ENCODE results near the gene SAXO2.
"Not testable (repeated sequence)": the region's sequence is repeated elsewhere in the genome, so short reads cannot be mapped to it uniquely, and the experiment has no call there.

SAXO2 gene

GRCh38 chr15:82316247-82317090 is 53.9 kb downstream of the SAXO2 start:
- H3K9me3 ChIP-seq (ENCODE audit: control insufficient read depth, low read depth, low read length); H3K27ac ChIP-seq (ENCODE audit: low read length); H3K27me3 ChIP-seq (ENCODE audit: control insufficient read depth, insufficient read depth, low read length); H3K9ac ChIP-seq (ENCODE audit: low read length); H3K4me1 ChIP-seq (ENCODE audit: control insufficient read depth, low read depth, low read length); H3K4me3 ChIP-seq (ENCODE audit: low read length); H3K36me3 ChIP-seq (ENCODE audit: control insufficient read depth, low read depth, low read length): not testable (repeated sequence)

DNA sequence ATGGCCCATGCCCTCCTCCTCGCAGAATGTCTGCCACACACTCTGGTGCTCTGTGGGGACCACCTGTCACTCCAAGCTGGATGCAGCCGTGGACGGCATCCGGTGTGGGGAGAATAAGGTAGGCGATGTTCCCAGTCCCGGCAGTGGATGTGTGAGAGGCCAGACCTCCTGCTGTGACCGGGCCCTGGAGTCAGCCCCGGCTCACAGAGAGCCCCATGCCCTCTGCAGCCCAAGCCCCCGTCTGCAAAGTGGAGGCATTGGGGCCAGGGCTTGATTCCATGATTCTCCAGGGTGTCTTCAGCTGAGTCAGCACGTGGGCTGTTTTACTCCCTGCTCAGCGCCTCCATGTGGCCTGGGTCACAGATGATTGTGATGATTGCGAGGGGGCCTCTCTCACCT is 54.5 kb downstream of the SAXO2 start:
- H3K9me3 ChIP-seq (ENCODE audit: control insufficient read depth, low read depth, low read length) = no peaks in the 10 kb centered on the region
- H3K36me3 ChIP-seq (ENCODE audit: control insufficient read depth, low read depth, low read length) = no peaks in the 10 kb centered on the region
- no peak overlapping the region for H3K4me3 ChIP-seq (ENCODE audit: low read length)
- no peaks in the 10 kb centered on the region for H3K4me1 ChIP-seq (ENCODE audit: control insufficient read depth, low read depth, low read length)
- no peak overlapping the region for H3K9ac ChIP-seq (ENCODE audit: low read length)
- H3K27me3 ChIP-seq (ENCODE audit: control insufficient read depth, insufficient read depth, low read length) = no peaks in the 10 kb centered on the region
- no peak overlapping the region for H3K27ac ChIP-seq (ENCODE audit: low read length)

GRCh38 chr15:82317516-82317915 is 54.9 kb downstream of the SAXO2 start:
- not testable (repeated sequence) for H3K27me3 ChIP-seq (ENCODE audit: control insufficient read depth, insufficient read depth, low read length); H3K9me3 ChIP-seq (ENCODE audit: control insufficient read depth, low read depth, low read length); H3K27ac ChIP-seq (ENCODE audit: low read length); H3K9ac ChIP-seq (ENCODE audit: low read length); H3K36me3 ChIP-seq (ENCODE audit: control insufficient read depth, low read depth, low read length); H3K4me3 ChIP-seq (ENCODE audit: low read length); H3K4me1 ChIP-seq (ENCODE audit: control insufficient read depth, low read depth, low read length)

GRCh38 chr15:82318281-82318680 is 55.7 kb downstream of the SAXO2 start:
- not testable (repeated sequence) for H3K36me3 ChIP-seq (ENCODE audit: control insufficient read depth, low read depth, low read length); H3K27ac ChIP-seq (ENCODE audit: low read length)

DNA sequence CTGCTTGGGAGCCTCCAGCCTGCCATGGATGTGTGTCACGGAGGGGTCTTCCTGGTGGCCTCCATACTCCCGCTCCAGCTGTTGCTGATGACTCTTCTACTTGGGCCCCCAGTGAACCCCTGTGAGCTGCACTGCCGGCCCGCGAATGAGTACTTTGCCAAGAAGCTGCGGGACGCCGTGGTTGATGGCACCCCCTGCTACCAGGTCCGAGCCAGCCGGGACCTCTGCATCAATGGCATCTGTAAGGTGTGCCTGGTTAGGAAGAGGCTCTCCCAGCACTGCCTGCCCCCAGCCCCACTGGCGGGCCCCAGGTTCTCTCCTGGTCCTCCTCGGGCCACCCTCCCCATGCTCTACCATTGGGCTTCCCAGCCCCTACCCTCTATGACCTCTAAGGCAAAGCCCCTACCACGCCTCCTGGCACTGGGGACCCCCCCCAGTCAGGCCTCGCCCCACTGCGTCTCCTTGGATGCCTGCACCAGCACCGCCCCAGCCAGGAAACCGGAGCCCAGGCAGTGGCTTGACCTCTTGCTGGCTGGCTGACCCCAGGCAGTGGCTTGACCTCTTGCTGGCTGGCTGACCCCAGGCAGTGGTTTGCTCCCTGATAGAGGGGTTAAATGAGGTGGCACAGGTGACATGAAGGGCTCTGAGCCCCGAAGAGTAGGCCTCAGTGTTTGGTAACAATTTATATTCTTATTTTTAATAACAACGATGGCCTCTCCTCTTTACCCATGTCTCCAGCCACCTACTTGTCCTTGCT is 57.1 kb downstream of the SAXO2 start:
- not testable (repeated sequence) for H3K4me1 ChIP-seq (ENCODE audit: control insufficient read depth, low read depth, low read length); H3K27ac ChIP-seq (ENCODE audit: low read length); H3K27me3 ChIP-seq (ENCODE audit: control insufficient read depth, insufficient read depth, low read length); H3K9me3 ChIP-seq (ENCODE audit: control insufficient read depth, low read depth, low read length); H3K4me3 ChIP-seq (ENCODE audit: low read length); H3K36me3 ChIP-seq (ENCODE audit: control insufficient read depth, low read depth, low read length); H3K9ac ChIP-seq (ENCODE audit: low read length)

More at GRCh38 chr15:82318281-82318680, 55.7 kb downstream of the SAXO2 start:
- not testable (repeated sequence) for H3K4me3 ChIP-seq (ENCODE audit: low read length); H3K27me3 ChIP-seq (ENCODE audit: control insufficient read depth, insufficient read depth, low read length); H3K9me3 ChIP-seq (ENCODE audit: control insufficient read depth, low read depth, low read length); H3K9ac ChIP-seq (ENCODE audit: low read length); H3K4me1 ChIP-seq (ENCODE audit: control insufficient read depth, low read depth, low read length)

DNA sequence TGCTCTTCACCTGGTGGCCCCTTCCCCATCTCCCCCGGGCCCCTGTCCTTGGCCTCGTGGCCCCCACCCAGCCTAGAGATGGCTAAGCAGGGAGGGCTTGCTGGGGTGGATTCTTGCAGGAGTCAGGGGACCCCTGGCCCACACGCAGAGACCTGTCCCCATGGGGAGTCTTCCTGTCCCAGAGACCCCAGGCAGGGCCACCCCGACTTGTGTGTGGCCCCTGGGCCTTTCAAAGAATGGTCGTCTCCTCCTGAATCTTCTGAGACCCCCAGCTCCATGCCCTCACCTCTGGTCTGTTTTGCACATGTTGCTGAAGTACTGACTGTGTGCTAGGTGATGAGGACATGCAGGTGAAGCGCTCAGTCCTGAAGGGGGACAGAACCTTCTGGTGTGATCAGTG is 58.2 kb downstream of the SAXO2 start:
- H3K4me1 ChIP-seq (ENCODE audit: control insufficient read depth, low read depth, low read length); H3K4me3 ChIP-seq (ENCODE audit: low read length); H3K27me3 ChIP-seq (ENCODE audit: control insufficient read depth, insufficient read depth, low read length); H3K9me3 ChIP-seq (ENCODE audit: control insufficient read depth, low read depth, low read length); H3K36me3 ChIP-seq (ENCODE audit: control insufficient read depth, low read depth, low read length); H3K27ac ChIP-seq (ENCODE audit: low read length); H3K9ac ChIP-seq (ENCODE audit: low read length): not testable (repeated sequence)

- H3K9me3 ChIP-seq (ENCODE audit: control insufficient read depth, low read depth, low read length); H3K27ac ChIP-seq (ENCODE audit: low read length); H3K4me1 ChIP-seq (ENCODE audit: control insufficient read depth, low read depth, low read length); H3K36me3 ChIP-seq (ENCODE audit: control insufficient read depth, low read depth, low read length); H3K27me3 ChIP-seq (ENCODE audit: control insufficient read depth, insufficient read depth, low read length); H3K9ac ChIP-seq (ENCODE audit: low read length); H3K4me3 ChIP-seq (ENCODE audit: low read length): not testable (repeated sequence)
Observed at GRCh38 chr15:82322488-82322887, 59.9 kb downstream of the SAXO2 start.

GRCh38 chr15:82324831-82325230 is 62.2 kb downstream of the SAXO2 start:
- not testable (repeated sequence) for H3K9me3 ChIP-seq (ENCODE audit: control insufficient read depth, low read depth, low read length); H3K9ac ChIP-seq (ENCODE audit: low read length); H3K27ac ChIP-seq (ENCODE audit: low read length); H3K4me3 ChIP-seq (ENCODE audit: low read length); H3K4me1 ChIP-seq (ENCODE audit: control insufficient read depth, low read depth, low read length); H3K27me3 ChIP-seq (ENCODE audit: control insufficient read depth, insufficient read depth, low read length); H3K36me3 ChIP-seq (ENCODE audit: control insufficient read depth, low read depth, low read length)

DNA sequence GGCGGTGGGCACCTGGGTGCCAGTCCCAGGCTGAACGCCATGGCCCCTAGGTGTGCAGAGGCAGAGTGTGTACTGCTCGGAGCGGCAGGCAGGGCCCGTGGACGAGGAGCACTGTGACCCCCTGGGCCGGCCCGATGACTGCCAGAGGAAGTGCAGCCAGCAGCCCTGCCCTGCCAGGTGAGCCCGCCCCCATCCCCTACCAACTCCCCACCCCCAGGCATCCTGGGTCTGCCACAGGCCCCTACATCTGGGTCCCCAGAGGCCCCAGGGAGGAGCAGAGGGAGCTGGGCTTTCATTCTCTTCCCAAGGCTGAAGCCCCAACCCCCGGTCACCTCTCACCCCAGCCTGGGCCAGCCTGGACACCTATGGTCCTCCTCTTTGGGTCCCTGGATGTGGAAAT is 63.0 kb downstream of the SAXO2 start:
- H3K27ac ChIP-seq (ENCODE audit: low read length); H3K9ac ChIP-seq (ENCODE audit: low read length); H3K27me3 ChIP-seq (ENCODE audit: control insufficient read depth, insufficient read depth, low read length); H3K4me1 ChIP-seq (ENCODE audit: control insufficient read depth, low read depth, low read length); H3K9me3 ChIP-seq (ENCODE audit: control insufficient read depth, low read depth, low read length); H3K4me3 ChIP-seq (ENCODE audit: low read length); H3K36me3 ChIP-seq (ENCODE audit: control insufficient read depth, low read depth, low read length): not testable (repeated sequence)

DNA sequence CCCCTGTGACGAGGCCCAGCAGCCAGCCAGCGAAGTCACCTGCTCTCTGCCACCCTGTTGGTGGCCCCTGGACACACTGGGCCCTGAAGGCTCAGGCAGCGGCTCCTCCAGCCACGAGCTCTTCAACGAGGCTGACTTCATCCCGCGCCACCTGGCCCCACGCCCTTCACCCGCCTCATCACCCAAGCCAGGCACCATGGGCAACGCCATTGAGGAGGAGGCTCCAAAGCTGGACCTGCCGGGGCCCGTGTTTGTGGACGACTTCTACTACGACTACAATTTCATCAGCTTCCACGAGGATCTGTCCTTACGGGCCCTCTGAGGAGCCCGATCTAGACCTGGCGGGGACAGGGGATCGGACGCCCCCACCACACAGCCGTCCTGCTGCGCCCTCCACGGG is 64.3 kb downstream of the SAXO2 start:
- not testable (repeated sequence) for H3K27me3 ChIP-seq (ENCODE audit: control insufficient read depth, insufficient read depth, low read length); H3K36me3 ChIP-seq (ENCODE audit: control insufficient read depth, low read depth, low read length); H3K9ac ChIP-seq (ENCODE audit: low read length); H3K9me3 ChIP-seq (ENCODE audit: control insufficient read depth, low read depth, low read length); H3K4me3 ChIP-seq (ENCODE audit: low read length); H3K4me1 ChIP-seq (ENCODE audit: control insufficient read depth, low read depth, low read length); H3K27ac ChIP-seq (ENCODE audit: low read length)

- not testable (repeated sequence) for H3K4me1 ChIP-seq (ENCODE audit: control insufficient read depth, low read depth, low read length); H3K27ac ChIP-seq (ENCODE audit: low read length); H3K9me3 ChIP-seq (ENCODE audit: control insufficient read depth, low read depth, low read length); H3K36me3 ChIP-seq (ENCODE audit: control insufficient read depth, low read depth, low read length); H3K27me3 ChIP-seq (ENCODE audit: control insufficient read depth, insufficient read depth, low read length); H3K4me3 ChIP-seq (ENCODE audit: low read length); H3K9ac ChIP-seq (ENCODE audit: low read length)
Observed at GRCh38 chr15:82327372-82327771, 64.8 kb downstream of the SAXO2 start.

DNA sequence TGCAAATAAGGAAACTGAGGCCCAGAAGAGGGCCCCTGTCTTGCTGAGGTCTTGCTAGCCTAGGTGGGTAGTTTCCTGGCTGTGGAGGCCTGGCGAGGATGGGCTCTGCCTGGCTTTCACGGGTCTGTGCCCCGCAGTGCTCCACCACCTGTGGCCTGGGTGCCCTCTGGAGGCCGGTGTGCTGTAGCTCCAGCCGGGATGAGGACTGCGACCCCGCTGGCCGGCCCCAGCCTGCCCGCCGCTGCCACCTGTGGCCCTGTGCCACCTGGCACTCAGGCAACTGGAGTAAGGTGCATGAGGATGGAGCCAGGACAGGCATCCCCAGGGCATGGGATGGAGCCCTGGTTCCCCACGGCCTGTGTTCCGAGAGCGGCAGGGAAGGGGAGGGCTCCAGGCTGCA is 66.4 kb downstream of the SAXO2 start:
- H3K9me3 ChIP-seq (ENCODE audit: control insufficient read depth, low read depth, low read length); H3K27me3 ChIP-seq (ENCODE audit: control insufficient read depth, insufficient read depth, low read length); H3K9ac ChIP-seq (ENCODE audit: low read length); H3K36me3 ChIP-seq (ENCODE audit: control insufficient read depth, low read depth, low read length); H3K4me3 ChIP-seq (ENCODE audit: low read length); H3K4me1 ChIP-seq (ENCODE audit: control insufficient read depth, low read depth, low read length); H3K27ac ChIP-seq (ENCODE audit: low read length): not testable (repeated sequence)

Measured in iPS-18a (cell line).